Central memory CD4-positive, alpha-beta T cell (primary cell): ENCODE measurements around the gene SEC24B.
"Not testable (repeated sequence)": the region's sequence is repeated elsewhere in the genome, so short reads cannot be mapped to it uniquely, and the experiment has no call there.

ENCODE experiments used
- DNase-seq: peaks from one replicate; pipeline ENCODE4 v3.0.0; 2022

SEC24B gene

DNA sequence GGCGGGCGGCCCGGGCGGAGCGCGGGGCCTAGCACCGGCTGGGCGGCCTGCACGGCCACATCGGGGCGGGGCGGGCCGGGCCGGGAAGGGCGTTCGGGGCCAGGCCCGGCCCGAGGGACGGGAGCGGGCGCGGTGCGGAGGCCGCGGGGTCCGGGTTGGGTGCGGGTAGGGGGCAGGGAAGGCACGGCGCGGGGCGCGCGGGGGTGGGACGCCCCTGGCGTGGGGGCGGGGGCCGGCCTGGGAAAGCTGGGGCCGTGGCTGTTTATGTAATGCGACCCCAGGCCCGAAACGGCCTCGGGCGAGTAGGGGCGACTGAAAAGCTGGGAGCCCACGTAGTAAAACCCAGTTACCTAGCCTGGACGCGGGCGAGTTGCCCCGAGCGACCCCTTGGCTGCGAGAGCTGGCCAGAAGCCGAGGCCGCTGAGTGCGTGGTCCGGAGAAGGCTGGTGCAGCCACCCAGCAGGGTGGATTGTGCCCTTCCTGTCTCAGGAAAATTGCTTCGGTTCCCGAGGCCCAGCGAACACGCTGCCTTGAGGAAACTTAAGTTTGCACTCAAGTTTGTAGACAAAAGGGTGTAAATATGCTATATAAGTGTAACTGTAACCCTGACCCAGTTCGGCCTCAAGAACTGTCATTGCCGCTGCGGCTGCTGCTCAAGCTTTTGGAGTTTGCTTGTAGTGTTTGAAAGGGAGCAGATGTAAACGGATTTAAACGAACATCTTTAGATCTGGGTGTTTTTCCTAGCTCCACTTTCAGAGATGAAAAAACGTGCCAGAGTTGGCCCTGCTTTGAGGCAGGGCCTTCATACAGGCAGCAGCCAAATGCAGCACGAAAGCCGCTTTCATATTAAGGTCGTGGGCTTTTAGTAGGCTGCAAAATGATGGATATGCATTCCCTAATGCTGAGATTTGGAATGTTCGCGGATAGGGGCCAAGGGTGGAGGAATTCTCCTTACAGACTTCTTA is 674 bp downstream of the SEC24B start:
- DNase-seq: peak; percentile 23

- DNase-seq: no peak
Measured at GRCh38 chr4:109435635-109436034, 2.0 kb downstream of the SEC24B start.

DNA sequence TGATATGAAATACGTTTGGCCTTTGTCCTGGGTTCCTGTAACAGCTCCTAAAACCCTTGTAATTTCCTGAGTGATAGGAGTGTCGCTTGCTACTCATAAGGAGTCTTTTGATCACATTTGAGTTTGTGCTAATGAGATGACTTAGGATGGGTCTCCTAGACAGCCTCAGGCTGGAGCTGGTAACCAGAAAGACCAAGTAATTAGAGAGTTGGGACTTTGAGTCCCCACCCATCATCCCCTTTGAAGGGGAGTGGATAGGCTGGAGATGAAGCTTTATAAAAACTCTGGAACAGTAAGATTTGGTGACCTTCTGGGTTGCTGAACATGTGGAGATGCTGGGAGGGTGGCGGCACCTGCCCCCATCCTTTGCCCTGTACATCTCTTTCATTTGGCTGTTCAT is 2.9 kb downstream of the SEC24B start:
- DNase-seq: no peak

GRCh38 chr4:109440948-109441347 is 7.3 kb downstream of the SEC24B start:
- DNase-seq: no peak

- no peak for DNase-seq
Measured at GRCh38 chr4:109441862-109442458, 8.3 kb downstream of the SEC24B start.

GRCh38 chr4:109444182-109444844 is 10.7 kb downstream of the SEC24B start:
- DNase-seq: no peak

DNA sequence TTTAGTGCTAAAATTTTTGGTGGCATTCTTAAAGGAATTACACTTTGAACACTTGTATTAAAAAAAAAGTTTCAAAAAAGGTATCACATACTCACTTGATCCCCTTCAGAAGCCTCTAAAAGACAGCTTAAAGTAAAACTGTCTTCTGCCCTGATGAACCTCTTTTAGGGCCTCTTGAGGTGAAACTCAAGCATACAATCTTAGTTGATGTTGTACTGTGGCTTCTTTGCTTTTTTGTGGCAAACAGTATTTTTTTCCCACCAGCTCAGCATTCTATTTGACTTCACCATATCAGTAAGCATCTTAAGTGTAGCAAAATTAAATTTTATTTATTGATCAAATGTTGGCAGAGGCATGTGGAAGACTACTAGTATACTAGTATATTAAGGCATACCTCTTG is 13.7 kb downstream of the SEC24B start:
- DNase-seq: no peak

DNA sequence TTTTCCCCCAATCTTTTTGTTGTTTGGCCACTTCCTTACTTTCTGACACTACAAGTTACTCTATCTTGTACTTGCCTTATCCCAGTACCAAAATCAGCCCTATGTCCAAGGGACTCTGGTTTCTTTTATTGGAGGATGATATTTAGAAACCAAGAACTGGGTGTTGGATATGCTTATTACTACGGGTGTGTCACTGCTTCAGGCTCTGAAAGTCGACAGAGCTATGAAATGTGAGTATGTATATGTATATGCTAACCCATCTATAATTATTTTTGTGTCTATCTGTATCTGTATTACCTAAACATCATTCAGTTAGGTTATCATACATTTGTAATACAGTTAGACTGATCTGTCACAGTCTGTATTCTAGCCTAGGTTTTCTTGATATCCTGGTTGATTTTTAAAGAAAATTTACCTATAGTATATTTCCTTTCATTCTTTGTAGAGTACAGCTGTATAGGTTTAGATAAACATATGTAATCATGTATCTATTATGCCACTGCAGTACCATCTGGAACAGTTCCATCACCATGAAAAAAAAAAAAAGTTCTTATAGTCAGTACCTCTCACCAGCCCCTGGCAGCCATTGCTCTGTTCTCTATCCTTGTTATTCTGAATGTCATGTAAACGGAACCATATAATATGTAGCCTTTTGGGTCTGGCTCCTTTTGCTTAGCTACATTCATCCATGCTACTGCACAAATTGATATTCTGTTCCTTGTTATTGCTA is 18.1 kb downstream of the SEC24B start:
- no peak for DNase-seq

- not testable (repeated sequence) for DNase-seq
Measured at GRCh38 chr4:109453110-109453509, 19.5 kb downstream of the SEC24B start.

DNA sequence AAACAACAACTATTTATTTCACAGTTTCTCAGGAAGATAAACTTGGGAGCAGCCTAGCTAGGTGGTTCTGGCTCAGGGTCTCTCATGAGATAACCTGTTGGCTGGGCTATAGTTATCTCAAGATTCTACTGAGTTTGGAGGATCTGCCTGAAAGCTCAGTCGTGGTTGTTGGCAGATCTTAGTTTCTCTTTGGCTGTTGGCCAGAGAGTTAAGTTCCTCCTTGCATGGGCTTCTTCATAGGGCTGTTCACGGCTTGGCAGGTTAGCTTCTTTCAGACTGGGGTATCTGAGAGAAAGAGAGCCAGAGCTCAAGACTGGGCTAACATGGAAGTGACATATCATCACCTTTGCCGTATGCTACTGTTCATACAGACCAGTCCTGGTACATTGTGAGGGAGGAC is 28.7 kb downstream of the SEC24B start:
- no peak for DNase-seq

- DNase-seq: no peak
Measured at GRCh38 chr4:109462802-109463201, 29.2 kb downstream of the SEC24B start.

DNA sequence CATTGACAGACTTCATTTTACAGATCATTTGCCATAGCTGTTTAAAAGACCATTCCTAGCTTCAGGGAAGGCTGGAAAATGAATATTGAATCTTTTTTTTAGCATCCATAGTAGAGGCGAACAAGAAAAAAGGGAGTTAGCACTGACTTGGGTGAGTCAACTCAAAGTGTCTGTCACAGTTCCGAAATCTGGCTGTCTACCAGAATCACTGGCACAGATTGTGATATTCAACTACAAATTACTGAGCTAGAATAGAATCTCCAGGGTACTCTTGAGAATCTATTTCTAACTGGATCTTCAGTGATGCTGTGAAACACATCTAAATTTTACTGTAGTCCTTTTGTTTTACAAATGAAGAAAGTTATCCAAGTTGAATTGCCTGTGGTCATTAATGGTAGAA is 31.5 kb downstream of the SEC24B start:
- no peak for DNase-seq

DNA sequence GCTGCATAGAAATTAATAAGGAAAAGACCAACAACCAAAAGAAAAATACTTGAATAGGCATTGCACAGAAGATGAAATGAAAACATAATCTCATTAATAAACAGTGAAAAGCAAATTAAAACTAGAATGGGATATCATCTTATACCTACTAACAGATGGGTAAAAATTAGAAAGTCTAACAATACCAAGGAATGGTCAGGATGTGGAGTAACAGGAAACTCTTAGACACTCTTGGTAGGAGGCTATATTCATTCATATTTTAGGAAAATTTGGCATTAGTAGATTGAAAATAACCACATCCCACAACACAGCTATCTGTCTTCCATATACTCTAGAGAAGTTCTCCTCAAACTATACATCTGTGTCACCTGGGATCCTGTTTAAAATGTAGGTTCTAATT is 36.3 kb downstream of the SEC24B start:
- DNase-seq: no peak

GRCh38 chr4:109472343-109472761 is 38.7 kb downstream of the SEC24B start:
- no peak for DNase-seq

DNA sequence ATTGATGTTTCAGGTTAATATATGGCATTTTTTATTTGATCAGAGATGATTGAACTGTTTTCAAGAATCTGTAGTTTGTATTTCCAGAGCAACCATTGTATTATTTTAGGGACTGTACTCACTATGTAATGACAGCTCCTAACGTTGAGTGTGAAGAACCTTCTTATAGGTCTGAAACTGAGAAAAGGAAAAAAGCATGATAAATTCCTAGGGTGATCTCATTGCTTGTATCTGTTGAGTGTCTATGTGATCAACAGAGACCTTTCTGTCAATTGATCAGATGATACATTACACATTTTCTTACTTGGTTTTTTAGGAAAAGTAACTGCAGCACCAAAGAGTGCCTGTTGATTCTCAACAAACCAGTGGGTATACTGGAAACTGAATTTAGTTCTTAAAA is 40.2 kb downstream of the SEC24B start:
- DNase-seq: no peak

DNA sequence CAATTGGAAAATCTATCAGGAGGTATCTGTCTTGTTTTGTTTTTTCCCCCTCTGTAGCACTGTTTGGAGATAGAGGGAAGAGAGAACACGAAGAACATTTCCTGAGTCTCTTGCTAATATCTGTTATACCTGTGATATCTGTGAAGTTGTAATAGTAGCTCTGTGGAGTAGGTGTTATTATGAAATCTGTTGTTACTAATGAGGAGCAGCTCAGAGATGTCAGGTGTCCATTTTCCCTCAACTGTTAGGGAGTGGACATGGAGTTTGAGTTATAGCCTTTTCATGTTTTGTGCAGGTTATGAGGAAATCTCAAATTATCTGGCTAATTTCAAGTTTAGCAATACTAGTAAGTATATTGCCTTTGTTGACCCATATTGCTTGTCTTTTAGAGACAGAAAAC is 52.4 kb downstream of the SEC24B start:
- DNase-seq: no peak

DNA sequence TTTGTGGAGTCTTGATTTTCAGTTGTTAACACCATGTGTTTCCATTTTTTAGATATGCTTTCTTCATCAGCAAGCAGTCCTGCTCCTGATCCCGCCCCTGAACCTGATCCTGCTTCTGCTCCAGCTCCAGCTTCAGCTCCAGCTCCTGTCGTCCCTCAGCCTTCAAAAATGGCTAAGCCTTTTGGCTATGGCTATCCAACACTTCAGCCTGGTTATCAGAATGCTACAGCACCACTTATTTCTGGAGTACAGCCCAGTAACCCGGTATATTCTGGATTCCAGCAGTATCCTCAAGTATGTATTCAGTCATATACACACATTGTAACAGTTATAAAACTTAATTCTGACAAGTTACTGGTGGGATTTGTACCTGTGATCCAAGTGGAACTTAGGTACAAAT is 60.9 kb downstream of the SEC24B start:
- no peak for DNase-seq

DNA sequence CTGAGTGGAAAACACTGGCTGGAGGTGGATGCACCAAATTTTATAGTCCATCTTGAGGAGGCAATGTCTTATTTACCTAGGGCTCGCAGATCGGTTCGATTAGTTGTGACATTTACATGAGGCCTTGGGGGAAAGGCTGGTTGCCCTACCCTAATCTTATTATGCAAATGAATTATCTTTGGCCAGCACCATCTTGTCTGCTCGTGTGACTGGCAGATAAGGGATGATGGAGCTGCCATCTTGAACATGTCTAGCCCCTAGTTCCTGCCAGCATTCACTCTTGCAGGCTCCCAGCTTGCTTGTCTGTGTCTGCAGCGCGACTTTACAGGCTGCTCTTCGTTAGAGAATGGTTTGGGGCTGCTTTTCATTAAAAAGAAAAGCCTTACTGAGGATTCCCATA is 61.9 kb downstream of the SEC24B start:
- no peak for DNase-seq

GRCh38 chr4:109496875-109497274 is 63.3 kb downstream of the SEC24B start:
- DNase-seq: no peak

DNA sequence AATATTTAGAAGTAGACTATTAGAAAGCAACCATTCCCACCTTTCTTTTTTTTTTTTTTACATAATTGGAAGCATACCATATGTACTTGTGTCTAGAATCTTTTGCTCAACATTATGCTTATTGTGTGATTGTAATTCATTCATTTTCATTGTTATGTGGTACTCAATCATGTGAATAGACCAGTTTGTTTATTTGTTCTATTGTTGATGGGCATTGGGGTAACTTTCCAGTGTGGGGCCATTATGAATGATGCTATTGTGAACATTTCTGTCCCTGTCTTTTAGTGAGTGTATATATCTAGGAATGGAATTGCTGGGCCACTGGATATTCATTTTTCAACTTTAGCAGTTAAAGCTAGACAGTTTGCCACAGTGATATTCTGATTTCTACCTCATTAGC is 63.9 kb downstream of the SEC24B start:
- no peak for DNase-seq

- no peak for DNase-seq
Measured at GRCh38 chr4:109499513-109499912, 65.9 kb downstream of the SEC24B start.

GRCh38 chr4:109506890-109507289 is 73.3 kb downstream of the SEC24B start:
- no peak for DNase-seq

DNA sequence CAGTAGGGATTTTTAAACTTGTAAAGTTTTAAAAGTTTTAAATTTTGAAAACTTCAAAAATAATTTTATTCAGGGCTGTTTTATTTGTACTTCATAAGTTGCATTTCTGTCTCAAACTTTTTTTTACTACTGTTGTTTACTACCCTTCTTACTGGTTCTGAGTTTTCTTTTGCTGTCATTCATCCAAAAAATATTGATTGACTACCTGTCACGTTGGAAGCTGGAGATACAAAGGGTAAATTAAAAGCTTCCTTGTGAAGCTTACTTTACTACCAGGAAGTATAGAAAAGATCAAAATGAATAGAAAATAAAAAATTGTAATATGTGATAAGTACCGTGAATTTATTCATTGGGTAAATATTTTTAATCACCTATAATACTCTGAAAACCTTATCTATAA is 77.1 kb downstream of the SEC24B start:
- no peak for DNase-seq
